Parathyroid adenoma (tissue), 2 donors: ENCODE data around the gene BCLAF1.

Experiments
- H2AFZ ChIP-seq: fragments of 300-600 bp; sonication (generic); one replicate; pipeline ENCODE4 v1.7.0; 2017; ENCODE audit warnings: antibody characterized with exemption, mild to moderate bottlenecking
- H3K27ac ChIP-seq: fragments of 300-600 bp; sonication (generic); one replicate; pipeline ENCODE4 v1.7.0; 2017
- H3K27me3 ChIP-seq: fragments of 300-600 bp; sonication (generic); one replicate; pipeline ENCODE4 v1.7.0; 2017; ENCODE audit warnings: low read length; ENCODE audit not compliant: control insufficient read depth, insufficient read depth
- H3K36me3 ChIP-seq: fragments of 300-600 bp; sonication (generic); one replicate; pipeline ENCODE4 v1.7.0; 2017; ENCODE audit warnings: low read length; ENCODE audit not compliant: control insufficient read depth, insufficient read depth
- H3K4me1 ChIP-seq: fragments of 300-600 bp; sonication (generic); one replicate; pipeline ENCODE4 v1.7.0; 2017; ENCODE audit warnings: control low read depth
- H3K4me2 ChIP-seq: fragments of 300-600 bp; sonication (generic); one replicate; pipeline ENCODE4 v1.7.0; 2017; ENCODE audit warnings: low read length
- H3K4me3 ChIP-seq: fragments of 300-600 bp; sonication (generic); one replicate; pipeline ENCODE4 v1.7.0; 2017; ENCODE audit warnings: low read depth, low read length
- H3K79me2 ChIP-seq: fragments of 300-600 bp; sonication (generic); one replicate; pipeline ENCODE4 v1.7.0; 2017; ENCODE audit warnings: control low read depth
- H3K9ac ChIP-seq: fragments of 300-600 bp; sonication (generic); one replicate; pipeline ENCODE4 v1.7.0; 2017; ENCODE audit warnings: mild to moderate bottlenecking
- H3K9me3 ChIP-seq: fragments of 300-600 bp; sonication (generic); one replicate; pipeline ENCODE4 v1.7.0; 2017; ENCODE audit warnings: low read length; ENCODE audit not compliant: control insufficient read depth
- CTCF ChIP-seq: fragments of 300-600 bp; sonication (generic); IDR thresholded peaks from one replicate; pipeline ENCODE4 v1.7.0; 2017; ENCODE audit warnings: antibody characterized with exemption, mild to moderate bottlenecking
- donor health status: primary hyperparathyroidism.

The BCLAF1 gene

GRCh38 chr6:136323431-136324112 is 33.9 kb upstream of the BCLAF1 start:
- peaks cover 5% of the 10 kb centered on the region for H3K4me1 ChIP-seq
- H3K9ac ChIP-seq: no peak overlapping the region
- H3K27me3 ChIP-seq: no peaks in the 10 kb centered on the region
- H3K4me2 ChIP-seq: no peak overlapping the region
- H2AFZ ChIP-seq: no peak overlapping the region
- H3K36me3 ChIP-seq: no peaks in the 10 kb centered on the region
- no peak for TF ChIP-seq CTCF
- H3K27ac ChIP-seq: no peak overlapping the region
- H3K9me3 ChIP-seq: no peaks in the 10 kb centered on the region
- H3K4me3 ChIP-seq: no peak overlapping the region
- H3K79me2 ChIP-seq: no peaks in the 10 kb centered on the region

- no peak overlapping the region for H3K4me3 ChIP-seq
Measured at GRCh38 chr6:136319732-136320131, 30.1 kb upstream of the BCLAF1 start.

GRCh38 chr6:136318676-136319075 is 29.0 kb upstream of the BCLAF1 start:
- Histone ChIP-seq H3K4me3 (no peak overlapping the region), H3K4me2 (no peak overlapping the region), H3K27ac (no peak overlapping the region), H3K9ac (no peak overlapping the region), H3K27me3 (no peaks in the 10 kb centered on the region), H3K9me3 (no peaks in the 10 kb centered on the region), H3K4me1 (no peaks in the 10 kb centered on the region), H2AFZ (no peak overlapping the region), H3K36me3 (no peaks in the 10 kb centered on the region), H3K79me2 (no peaks in the 10 kb centered on the region)
- no peak for TF ChIP-seq CTCF

More at GRCh38 chr6:136319732-136320131, 30.1 kb upstream of the BCLAF1 start:
- Histone ChIP-seq H3K36me3 (no peaks in the 10 kb centered on the region), H3K79me2 (no peaks in the 10 kb centered on the region), H3K4me1 (no peaks in the 10 kb centered on the region), H3K9me3 (no peaks in the 10 kb centered on the region), H3K27me3 (no peaks in the 10 kb centered on the region), H3K27ac (no peak overlapping the region), H3K9ac (no peak overlapping the region), H2AFZ (no peak overlapping the region), H3K4me2 (no peak overlapping the region)
- no peak for TF ChIP-seq CTCF

- H2AFZ ChIP-seq: no peak overlapping the region
- H3K79me2 ChIP-seq: no peaks in the 10 kb centered on the region
- no peaks in the 10 kb centered on the region for H3K4me1 ChIP-seq
- H3K36me3 ChIP-seq: no peaks in the 10 kb centered on the region
- TF ChIP-seq CTCF: no peak
- H3K4me3 ChIP-seq: no peak overlapping the region
- H3K4me2 ChIP-seq: no peak overlapping the region
- H3K9me3 ChIP-seq: no peaks in the 10 kb centered on the region
- H3K27ac ChIP-seq: no peak overlapping the region
- no peak overlapping the region for H3K9ac ChIP-seq
- H3K27me3 ChIP-seq: no peaks in the 10 kb centered on the region
Measured at GRCh38 chr6:136317971-136318370, 28.3 kb upstream of the BCLAF1 start.

- H3K9ac ChIP-seq: no peak overlapping the region
- H3K27ac ChIP-seq: no peak overlapping the region
Measured at GRCh38 chr6:136317021-136317694, 27.5 kb upstream of the BCLAF1 start.

More at GRCh38 chr6:136317021-136317694, 27.5 kb upstream of the BCLAF1 start:
- H3K4me3 ChIP-seq: no peak overlapping the region
- peak; percentile 82 for TF ChIP-seq CTCF
- H2AFZ ChIP-seq: peak overlapping the region; percentile 15
- no peaks in the 10 kb centered on the region for H3K27me3 ChIP-seq
- H3K9me3 ChIP-seq: no peaks in the 10 kb centered on the region
- H3K4me2 ChIP-seq: no peak overlapping the region
- no peaks in the 10 kb centered on the region for H3K36me3 ChIP-seq
- no peaks in the 10 kb centered on the region for H3K4me1 ChIP-seq
- no peaks in the 10 kb centered on the region for H3K79me2 ChIP-seq
